ENCODE measurements around the gene OR10A3. TPM values are rescaled to one million over a fixed set of nuclear protein-coding genes. Genes with fewer than 3 reads are reported as not detected.

OR10A3 gene
- total and polyA plus RNA-seq, 11 donors = not detected

DNA sequence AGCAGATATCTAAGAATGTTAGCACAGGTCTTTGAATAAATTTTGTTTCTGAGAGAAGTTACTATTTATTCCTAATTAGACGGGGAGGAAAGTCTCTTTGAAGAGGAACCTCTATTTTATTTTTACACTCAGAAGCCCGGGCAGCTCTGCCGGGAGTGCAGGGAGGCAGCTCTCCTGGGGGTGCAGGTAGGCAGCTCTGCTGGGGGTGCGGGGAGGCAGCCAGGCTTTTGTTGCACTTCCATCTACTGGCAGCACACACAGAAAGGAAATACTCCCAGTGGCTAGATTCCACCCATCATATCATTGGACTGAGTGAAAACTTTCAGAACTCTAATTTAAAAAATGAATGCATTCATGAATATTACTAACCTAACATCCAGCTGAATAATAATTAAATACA, 35.0 kb downstream of the OR10A3 start:
- Histone ChIP-seq H3K4me3 (no peak overlapping the region), H3K27ac (no peak overlapping the region), H3K36me3 (no peaks in the 10 kb centered on the region), H3K4me1 (no peaks in the 10 kb centered on the region), H3K9me3 (no peaks in the 10 kb centered on the region), H3K27me3 (peaks cover 0 to 20% (median 4%) of the 10 kb centered on the region in 9 donors)
- intact Hi-C loops (cut with DNase I) = no loop called here
- TF ChIP-seq POLR2A (IDR thresholded peaks at IDR 0.05) = no peak
- TF ChIP-seq, protein P1, sequence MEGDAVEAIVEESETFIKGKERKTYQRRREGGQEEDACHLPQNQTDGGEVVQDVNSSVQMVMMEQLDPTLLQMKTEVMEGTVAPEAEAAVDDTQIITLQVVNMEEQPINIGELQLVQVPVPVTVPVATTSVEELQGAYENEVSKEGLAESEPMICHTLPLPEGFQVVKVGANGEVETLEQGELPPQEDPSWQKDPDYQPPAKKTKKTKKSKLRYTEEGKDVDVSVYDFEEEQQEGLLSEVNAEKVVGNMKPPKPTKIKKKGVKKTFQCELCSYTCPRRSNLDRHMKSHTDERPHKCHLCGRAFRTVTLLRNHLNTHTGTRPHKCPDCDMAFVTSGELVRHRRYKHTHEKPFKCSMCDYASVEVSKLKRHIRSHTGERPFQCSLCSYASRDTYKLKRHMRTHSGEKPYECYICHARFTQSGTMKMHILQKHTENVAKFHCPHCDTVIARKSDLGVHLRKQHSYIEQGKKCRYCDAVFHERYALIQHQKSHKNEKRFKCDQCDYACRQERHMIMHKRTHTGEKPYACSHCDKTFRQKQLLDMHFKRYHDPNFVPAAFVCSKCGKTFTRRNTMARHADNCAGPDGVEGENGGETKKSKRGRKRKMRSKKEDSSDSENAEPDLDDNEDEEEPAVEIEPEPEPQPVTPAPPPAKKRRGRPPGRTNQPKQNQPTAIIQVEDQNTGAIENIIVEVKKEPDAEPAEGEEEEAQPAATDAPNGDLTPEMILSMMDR (IDR thresholded peaks at IDR 0.05) = no peak
- DNase-seq (no peak), ATAC-seq (no peak)
- WGBS, 4 donors = 19 to 30% (median 26%) methylated on average over 4 of the region's 4 CpGs

DNA sequence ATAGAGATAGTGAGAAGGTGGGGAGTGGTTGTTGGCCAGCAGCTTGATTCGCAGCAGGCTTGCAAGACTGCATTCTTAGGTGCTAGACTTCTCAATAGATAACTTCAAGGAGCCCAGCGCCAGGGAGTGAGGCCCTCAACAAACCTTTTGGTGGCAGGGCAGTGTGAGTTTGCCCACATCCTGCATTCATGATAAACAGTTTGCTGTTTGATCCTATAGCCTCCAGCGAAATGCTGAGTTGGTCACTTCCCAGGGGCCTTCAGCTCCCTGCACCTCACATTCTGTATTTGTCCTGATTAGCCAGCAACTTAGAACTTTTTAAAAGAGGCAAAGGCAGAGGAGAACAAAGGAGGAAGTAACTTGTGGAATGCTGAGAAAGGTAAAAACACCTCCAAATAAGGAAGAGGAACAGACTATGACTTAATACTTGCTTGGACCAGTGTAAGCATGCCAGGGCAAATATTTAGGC, 35.5 kb downstream of the OR10A3 start:
- ATAC-seq (no peak), DNase-seq (no peak)
- TF ChIP-seq, protein P1 (IDR thresholded peaks at IDR 0.05) = no peak
- no peak for TF ChIP-seq POLR2A (IDR thresholded peaks at IDR 0.05)
- Histone ChIP-seq H3K4me1 (no peaks in the 10 kb centered on the region), H3K36me3 (no peaks in the 10 kb centered on the region), H3K27me3 (peaks cover 0 to 17% (median 4%) of the 10 kb centered on the region in 9 donors), H3K4me3 (no peak overlapping the region), H3K9me3 (no peaks in the 10 kb centered on the region), H3K27ac (no peak overlapping the region)
- intact Hi-C loops (cut with DNase I) = no loop called here
- 31 to 38% (median 36%) methylated on average over 3 of the region's 3 CpGs for WGBS, 4 donors

DNA sequence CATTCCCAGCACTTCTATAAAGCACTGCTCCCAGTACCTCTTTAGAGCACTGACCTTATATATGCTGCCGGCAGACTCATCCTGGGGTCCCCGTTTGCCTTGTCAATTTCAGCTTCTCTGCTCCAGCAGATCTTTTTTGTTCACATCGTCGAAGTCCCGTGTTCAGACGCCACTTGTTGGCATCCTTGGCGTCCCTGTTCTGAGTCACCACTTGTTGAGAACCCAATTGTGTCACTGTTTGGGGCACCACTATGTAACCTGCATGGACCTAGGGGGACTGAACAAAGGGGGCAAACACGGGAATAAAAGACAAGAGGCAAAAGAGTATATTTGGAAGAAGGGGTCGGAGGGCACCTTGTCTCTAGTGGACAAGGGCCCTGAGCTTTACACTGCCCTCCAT, 36.0 kb downstream of the OR10A3 start:
- 67 to 72% (median 69%) methylated on average over 9 of the region's 9 CpGs for WGBS, 4 donors
- no peak for TF ChIP-seq POLR2A (IDR thresholded peaks at IDR 0.05)
- TF ChIP-seq, protein P1 (IDR thresholded peaks at IDR 0.05) = no peak
- Histone ChIP-seq H3K4me1 (no peaks in the 10 kb centered on the region), H3K36me3 (no peaks in the 10 kb centered on the region), H3K9me3 (no peaks in the 10 kb centered on the region), H3K4me3 (no peak overlapping the region), H3K27me3 (peaks cover 0 to 17% (median 4%) of the 10 kb centered on the region in 9 donors), H3K27ac (no peak overlapping the region)
- DNase-seq = no peak
- no peak for ATAC-seq
- intact Hi-C loops (cut with DNase I) = no loop called here

DNA sequence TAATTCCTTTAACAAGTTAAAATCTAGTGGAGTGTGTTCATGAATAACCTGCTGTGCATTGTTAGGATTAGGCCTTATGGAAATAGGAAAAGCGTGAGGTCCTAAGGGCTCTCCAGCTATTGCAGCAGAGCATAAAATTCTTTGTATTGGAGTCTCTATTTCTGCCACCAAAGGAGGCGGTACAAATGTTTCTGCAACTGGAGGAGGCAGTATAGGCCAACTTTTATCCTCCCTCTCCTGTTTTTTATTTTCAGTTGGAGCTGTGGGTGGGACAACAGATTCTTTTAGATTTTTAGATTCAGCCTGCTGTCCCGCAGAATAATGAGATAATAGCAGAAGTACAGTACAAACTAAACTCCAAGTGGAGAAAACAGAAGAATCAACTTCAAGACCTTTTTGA, 36.6 kb downstream of the OR10A3 start:
- ATAC-seq (no peak), DNase-seq (no peak)
- Histone ChIP-seq H3K4me1 (no peaks in the 10 kb centered on the region), H3K9me3 (no peaks in the 10 kb centered on the region), H3K27me3 (peaks cover 0 to 10% (median 4%) of the 10 kb centered on the region in 9 donors), H3K27ac (no peak overlapping the region), H3K36me3 (no peaks in the 10 kb centered on the region), H3K4me3 (no peak overlapping the region)
- intact Hi-C loops (cut with DNase I) = no loop called here
- no peak for TF ChIP-seq POLR2A (IDR thresholded peaks at IDR 0.05)
- TF ChIP-seq, protein P1 (IDR thresholded peaks at IDR 0.05) = no peak
- WGBS, 4 donors = 52 to 75% (median 66%) methylated on average over 3 of the region's 3 CpGs
